Measurements from ENCODE around the gene SRSF10.
"Not testable (repeated sequence)": the region's sequence is repeated elsewhere in the genome, so short reads cannot be mapped to it uniquely, and the experiment has no call there.

SRSF10 gene

DNA sequence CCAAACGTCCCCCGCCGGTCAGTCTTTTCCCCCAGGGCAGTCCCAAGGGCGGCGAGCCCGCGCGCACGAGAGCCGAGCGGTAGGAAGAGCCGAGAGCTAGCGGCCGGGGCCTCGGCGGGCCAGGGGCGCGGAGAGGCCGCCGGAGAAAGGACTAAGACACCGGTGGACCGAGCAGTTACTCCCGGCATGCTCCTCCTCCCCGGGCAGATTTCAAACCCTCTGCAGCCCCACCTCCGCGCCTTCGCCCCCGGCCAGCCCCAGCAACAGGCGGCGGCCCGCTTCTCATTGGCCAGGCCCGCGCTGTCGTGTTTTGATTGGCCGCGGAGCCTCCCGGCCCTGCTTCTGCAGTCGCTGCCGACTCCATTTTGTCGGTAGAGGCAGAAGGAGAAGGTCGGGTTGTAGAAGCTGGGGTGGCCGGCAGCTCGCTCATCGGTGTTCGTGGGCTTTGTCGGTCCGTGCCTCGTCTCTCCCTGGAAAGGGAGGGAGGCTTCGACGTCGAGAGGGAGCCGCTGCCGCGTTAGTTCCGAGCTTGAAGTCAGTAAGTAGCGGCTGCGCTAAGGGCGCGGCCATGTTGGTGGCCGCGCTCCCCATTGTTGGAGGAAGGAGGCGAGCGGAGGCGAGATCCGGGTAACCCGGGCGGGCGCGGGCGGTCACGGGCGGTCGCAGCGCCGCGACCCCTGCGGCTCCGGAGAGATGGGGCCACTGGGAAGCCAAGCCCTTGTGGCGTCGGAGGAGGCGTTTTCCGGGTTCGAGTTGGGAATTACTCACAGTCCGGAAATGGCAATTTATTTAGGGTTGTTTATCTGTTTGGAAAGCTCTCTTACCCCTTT, 20.5 kb downstream of the SRSF10 start, which contains the start of gene PNRC2:
Gene PNRC2 (plus strand): TSS at position 368 of the 830 bp plus-strand sequence. CDS start 1,630 bp downstream, outside the sequence.
- DNase-seq (ENCODE audit: low read depth in 2 of 3, low spot score in 1 of 3) = peak; percentile 92 to 97 (median 96)

- peak; percentile 86 to 92 (median 92) for DNase-seq (ENCODE audit: low read depth in 2 of 3, low spot score in 1 of 3)
Observed at GRCh38 chr1:23958810-23959460, 21.2 kb downstream of the SRSF10 start.

DNA sequence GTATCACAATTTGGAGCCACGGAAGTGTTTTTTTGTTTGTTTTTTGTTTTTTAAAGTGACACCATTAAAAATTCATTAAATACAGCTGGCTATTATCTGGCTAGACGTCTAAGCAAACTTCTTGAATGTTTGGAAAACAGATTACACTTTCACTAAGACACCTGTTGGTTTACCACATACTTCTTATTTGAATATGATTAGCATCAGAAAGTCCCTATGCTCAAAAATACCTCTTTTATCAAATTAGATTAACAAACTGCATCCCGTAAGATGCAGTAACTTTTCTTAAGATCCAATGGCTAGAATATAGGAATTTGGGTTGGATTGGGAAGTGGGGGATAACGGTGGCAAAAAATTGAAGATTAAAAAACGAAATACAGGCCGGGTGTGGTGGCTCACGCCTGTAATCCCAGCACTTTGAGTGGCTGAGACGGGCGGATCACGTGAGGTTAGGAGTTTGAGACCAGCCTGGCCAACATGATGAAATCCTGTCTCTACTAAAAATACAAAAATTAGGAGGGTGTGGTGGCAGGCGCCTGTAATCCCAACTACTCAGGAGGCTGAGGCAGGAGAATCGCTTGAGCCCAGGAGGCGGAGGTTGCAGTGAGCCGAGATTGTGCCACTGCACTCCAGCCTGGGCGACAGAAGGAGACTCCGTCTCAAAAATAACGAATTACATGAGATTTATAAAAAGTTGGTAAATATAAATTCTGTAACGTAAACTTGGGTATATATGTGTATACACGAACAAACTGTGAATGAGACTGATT, 21.9 kb downstream of the SRSF10 start:
- DNase-seq (ENCODE audit: low read depth in 2 of 3, low spot score in 1 of 3) = not testable (repeated sequence)

GRCh38 chr1:23957096-23957495, 23.0 kb downstream of the SRSF10 start:
- DNase-seq (ENCODE audit: low read depth in 2 of 3, low spot score in 1 of 3) = no peak

DNA sequence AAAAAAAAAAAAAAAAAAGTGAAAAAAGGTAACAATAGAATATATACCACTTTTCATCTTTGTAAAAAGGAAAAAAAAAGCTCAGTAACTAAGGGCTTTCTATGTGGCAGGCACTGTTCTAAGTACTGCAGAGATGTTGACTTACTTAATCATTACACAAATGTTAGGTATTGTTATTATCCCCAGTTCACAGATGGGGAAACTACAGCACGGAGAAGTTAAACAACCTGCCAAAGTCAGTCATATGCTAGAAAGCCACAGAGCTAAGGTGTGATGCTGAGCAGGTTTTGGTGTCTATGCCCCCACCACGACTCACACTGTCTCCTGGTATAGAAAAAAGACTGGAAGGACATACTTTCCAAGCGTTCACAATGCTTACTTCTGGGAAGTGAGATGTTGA, 27.1 kb downstream of the SRSF10 start:
- no peak for DNase-seq (ENCODE audit: low read depth in 2 of 3, low spot score in 1 of 3)

GRCh38 chr1:23947366-23947765, 32.8 kb downstream of the SRSF10 start:
- no peak for DNase-seq (ENCODE audit: low read depth in 2 of 3, low spot score in 1 of 3)

- DNase-seq (ENCODE audit: low read depth in 2 of 3, low spot score in 1 of 3) = no peak
Observed at GRCh38 chr1:23936481-23937176, 43.5 kb downstream of the SRSF10 start.

DNA sequence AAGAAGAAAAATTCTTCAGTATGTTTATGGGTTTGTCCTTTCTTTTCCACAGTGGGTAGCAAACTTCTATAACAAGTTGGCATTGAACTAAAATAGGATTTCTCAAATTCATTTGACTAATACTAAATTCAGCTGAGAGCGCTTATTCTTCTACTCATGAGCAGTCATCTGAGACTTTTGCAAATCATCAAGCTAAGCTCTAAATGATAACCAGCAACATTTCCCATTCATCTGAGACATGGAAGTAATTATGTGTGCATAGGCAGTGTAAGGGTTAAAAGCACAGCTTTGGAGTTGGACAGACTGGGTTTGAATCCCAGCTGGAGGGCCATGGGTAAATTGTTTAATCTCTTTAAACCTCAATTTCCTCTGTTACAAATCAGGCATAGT, 48.6 kb downstream of the SRSF10 start:
- no peak for DNase-seq (ENCODE audit: low read depth in 2 of 3, low spot score in 1 of 3)

DNA sequence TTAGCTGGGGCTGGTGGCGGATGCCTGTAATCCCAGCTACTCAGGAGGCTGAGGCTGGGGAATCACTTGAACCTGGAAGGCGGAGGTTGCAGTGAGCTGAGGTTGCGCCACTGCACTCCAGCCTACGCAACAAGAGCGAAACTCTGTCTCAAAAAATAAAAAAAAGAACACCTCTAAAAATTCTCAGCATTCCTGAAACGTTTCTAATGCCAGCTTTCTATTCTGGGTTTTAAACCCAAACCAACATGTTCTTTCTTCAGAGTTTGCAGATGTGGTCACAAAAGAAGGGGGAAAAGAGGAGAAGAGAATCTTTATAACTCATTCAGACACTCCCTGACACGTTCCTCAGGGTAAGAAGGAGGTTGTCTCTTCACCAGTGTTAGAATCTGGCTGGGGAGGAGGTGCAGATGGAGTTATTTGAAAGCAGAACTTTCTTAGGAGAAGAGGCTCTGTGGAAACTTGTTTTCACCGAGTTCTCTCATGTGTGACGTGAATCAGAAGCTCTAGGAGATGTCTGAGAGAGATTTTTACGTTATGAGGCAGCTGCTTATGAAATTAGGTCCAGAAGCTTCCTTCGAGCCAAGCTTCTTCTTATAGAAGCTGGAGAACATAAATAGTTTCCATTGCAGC, 49.2 kb downstream of the SRSF10 start:
- no peak for DNase-seq (ENCODE audit: low read depth in 2 of 3, low spot score in 1 of 3)

DNA sequence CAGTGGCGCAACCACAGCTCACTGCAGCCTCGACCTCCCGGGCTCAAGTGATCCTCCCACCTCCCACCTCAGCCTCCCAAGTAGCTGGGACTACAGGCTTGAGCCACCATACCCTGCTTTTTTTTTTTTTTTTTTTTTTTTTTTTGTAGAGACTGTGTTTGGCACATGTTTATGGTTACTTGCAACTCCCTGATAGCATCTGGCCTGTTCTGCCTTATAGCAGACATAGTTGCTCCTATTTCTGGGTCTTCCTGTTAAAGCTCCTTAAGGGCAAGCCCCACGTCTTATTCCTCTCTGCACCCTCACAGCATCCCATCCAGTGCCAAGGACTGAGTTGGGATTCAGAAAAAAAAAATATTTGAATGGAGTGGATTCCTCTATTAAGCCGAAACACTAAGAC, 49.9 kb downstream of the SRSF10 start:
- DNase-seq (ENCODE audit: low read depth in 2 of 3, low spot score in 1 of 3) = no peak

DNA sequence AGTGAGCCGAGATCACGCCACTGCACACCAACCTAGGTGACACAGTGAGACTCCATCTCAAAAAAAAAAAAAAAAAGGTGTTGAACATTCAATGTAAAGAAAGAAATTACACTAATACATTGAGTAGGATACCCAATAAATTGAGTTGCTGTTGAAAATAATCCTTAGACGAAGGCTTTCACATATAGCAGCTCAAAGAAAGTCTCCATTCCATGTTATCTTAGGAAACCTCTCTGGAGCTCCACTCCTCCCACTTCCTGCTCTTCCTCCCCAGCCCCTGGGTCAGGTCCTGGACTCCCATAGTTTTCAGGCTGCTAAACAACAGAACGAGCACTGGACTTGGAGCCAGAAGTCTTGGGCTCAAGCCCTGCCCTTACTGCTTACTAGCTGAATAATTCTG, 51.3 kb downstream of the SRSF10 start:
- DNase-seq (ENCODE audit: low read depth in 2 of 3, low spot score in 1 of 3) = no peak

- DNase-seq (ENCODE audit: low read depth in 2 of 3, low spot score in 1 of 3) = no peak
Observed at GRCh38 chr1:23927097-23927496, 53.0 kb downstream of the SRSF10 start.

GRCh38 chr1:23925279-23925678, 54.8 kb downstream of the SRSF10 start:
- DNase-seq (ENCODE audit: low read depth in 2 of 3, low spot score in 1 of 3) = no peak

DNA sequence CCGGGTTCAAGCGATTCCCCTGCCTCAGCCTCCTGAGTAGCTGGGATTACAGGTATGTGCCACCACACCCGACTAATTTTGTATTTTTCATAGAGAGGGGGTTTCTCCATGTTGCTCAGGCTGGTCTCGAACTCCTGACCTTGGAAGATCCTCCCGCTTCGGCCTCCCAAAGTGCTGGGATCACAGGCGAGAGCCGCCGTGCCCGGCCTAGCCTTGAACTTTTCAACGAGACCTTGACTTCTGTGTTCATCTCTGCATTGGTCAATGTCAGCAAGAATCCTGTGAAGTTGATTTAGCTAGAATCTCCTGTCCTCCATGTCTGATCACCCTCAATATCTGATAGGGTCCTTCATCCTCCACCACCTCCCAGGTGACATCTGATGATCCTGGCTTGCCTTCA, 55.5 kb downstream of the SRSF10 start:
- DNase-seq (ENCODE audit: low read depth in 2 of 3, low spot score in 1 of 3) = no peak

DNA sequence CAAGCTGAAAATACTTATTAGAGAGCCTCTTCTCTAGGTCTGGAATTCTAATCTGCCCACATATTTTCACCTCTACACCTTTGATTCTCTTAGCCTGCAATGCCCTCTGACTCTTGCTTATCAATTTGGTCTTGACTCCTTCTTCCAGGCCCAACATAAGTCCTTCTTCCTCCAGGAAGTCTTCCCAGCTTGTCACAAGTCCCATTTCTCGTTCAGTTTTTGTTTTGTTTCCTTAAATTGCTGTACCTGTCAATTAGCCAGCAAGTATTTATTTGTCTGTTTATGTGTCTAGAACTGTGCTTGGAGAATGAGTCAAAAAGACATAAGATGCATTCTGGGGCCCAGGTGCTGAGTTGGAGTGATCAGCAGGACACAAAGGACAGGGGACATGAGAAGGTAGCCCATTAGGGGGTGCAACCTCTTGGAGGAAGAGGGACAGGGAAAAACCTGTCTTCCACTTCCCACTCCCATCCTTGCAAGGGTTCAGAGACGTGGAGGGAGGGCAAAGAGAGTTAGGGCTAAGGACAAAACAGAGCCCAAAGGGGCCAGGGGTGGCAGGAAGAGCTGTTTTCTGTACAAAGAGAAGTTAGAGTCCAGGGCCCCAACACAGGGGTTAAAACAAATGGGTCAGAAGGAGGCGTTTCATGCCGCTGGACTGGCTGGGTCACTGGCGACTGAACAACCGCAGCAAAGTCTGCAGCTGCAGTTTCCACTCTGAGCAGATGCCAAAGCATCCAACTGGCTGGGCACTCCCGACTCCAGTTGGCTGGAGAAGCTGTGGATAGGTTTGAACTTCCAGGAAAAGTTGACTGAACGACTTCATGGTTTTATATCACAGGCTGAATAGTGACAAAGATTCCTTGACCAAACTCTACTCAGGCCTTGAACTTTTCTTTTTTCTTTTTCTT, 56.3 kb downstream of the SRSF10 start:
- DNase-seq (ENCODE audit: low read depth in 2 of 3, low spot score in 1 of 3) = no peak

DNA sequence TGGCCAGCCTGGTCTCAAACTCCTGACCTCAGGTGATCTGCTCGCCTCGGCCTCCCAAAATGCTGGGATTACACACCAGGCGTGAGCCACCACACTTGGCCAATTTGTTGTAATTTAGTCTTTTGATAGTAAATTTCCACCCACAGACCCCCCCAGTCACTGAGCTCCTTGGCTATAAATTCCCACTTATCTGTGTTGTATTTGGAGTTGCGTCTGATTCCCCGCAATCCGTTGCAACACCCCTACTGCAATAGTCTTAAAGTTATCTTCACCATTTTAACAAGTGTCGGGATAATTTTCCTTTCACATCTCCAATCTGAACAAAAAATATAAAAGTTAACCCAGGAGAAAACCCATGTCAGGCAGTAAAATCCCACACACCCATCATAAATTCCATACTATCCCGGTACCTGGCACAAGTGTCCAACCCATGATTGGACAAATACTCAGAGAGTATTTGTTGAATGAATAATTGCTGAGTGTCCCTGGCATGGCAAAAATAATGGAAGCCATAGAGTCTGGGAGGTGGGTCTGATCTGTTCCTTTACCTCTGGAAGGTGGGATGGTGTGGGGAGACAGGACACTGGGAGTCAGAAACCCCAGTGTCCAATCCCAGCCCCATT, 57.7 kb downstream of the SRSF10 start:
- no peak for DNase-seq (ENCODE audit: low read depth in 2 of 3, low spot score in 1 of 3)

DNA sequence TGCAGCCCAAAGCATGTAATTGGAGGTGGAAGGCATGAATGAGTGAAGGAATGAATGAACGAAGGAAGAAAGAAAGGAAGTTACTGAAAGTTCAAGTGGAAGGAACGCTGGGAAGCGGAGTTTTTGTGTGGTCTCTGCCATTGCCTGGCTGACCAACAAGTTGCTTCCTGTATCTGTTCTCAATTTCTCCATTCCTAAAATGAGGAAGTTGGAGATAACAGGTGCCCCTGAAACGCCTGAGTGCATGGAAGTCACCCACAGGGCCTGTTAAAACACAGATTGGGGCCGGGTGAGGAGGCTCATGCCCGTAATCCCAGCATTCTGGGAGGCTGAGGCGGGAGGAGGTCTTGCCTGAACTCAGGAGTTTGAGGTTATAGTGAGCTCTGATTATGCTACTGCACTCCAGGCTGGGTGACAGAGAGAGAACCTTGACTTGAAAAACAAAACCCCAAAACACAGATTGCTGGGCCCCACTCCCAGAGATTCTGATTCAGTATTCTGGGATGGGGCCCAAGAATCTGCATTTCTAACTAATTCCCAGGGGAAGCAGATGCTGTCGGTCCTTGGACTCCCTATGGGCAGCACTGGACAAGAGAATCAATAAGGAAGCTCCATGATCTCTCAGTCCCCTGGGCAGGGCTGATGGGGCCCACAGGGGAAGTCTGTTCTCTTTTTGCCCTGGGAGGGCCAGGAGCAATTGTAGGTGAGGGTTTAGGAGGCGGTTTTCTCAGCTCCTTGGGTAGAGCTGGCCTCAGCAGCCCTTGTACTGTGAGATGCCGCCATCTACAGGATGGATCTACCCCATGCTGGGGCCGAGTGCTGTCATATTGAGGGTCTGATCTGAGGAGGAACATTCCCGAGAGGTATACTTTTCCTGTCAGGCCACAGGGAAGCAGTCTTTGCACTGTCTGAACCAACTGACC, 63.7 kb downstream of the SRSF10 start:
- DNase-seq (ENCODE audit: low read depth in 2 of 3, low spot score in 1 of 3) = peak; percentile 28 to 30 (median 29)

- DNase-seq (ENCODE audit: low read depth in 2 of 3, low spot score in 1 of 3) = no peak
Observed at GRCh38 chr1:23915466-23915865, 64.7 kb downstream of the SRSF10 start.

All from stimulated activated CD4-positive, alpha-beta T cell treated with anti-CD3 and anti-CD28 coated beads, Interleukin-12 subunit alpha, Interleukin-12 subunit beta, amount 100 ng/mL, for 48 hours (primary cell).